COR-L47 (cell line): ENCODE data around the gene ID1.
"Not testable (repeated sequence)": the region's sequence is repeated elsewhere in the genome, so short reads cannot be mapped to it uniquely, and the experiment has no call there.

ENCODE experiments used
- DNase-seq: peaks from one replicate; lab custom pipeline; 2025; lab: John Stamatoyannopoulos, UW

ID1 gene

DNA sequence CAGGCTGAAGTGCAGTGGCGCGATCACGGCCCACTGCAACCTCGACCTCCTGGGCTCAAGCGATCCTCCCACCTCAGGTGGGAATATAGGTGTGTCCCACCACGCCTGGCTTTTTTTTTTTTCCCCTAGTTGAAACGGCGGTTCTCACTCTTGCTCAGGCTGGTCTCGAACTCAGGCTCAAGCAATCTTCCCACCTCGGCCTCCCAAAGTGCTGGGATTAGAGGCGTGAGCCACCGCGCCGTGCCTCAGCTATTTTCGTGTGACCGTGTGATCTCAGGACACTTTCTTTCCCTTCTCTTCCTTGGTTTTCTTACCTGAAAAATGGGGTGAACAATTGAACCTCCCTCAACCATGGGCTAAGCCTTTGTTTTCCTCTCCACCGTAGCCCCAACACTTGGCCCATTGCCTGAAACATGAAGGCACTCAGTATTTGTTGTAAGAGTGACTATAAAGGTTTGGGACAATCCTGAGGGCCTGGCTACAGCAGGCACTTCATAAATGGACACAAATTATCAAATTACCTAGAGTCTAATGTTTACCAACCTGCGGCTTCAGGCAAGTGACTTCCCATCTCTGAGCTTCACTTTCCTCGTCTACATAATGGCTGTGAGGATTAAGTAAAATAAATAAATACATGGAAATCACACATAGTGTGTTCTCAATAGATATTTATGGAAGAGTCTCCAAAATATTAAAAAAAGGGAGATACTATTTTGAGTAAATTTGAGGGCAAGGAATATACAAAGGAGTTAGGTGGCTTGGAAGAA lies 31.4 kb upstream of the ID1 start:
- DNase-seq = peak; percentile 81

DNA sequence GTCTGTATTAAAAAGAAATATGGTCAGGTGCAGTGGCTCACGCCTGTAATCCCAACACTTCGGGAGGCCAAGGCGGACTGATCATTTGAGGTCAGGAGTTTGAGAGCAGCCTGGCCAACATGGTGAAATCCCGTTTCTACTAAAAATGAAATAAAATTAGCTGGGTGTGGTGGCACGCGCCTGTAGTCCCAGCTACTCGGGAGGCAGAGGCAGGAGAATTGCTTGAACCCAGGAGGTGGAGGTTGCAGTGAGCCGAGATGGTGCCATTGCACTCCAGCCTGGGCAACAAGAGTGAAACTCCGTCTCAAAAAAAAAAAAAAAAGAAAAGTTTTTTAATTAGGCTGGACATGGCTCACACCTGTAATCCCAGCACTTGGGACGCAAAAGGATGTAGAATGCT lies 30.1 kb upstream of the ID1 start:
- DNase-seq = not testable (repeated sequence)

DNA sequence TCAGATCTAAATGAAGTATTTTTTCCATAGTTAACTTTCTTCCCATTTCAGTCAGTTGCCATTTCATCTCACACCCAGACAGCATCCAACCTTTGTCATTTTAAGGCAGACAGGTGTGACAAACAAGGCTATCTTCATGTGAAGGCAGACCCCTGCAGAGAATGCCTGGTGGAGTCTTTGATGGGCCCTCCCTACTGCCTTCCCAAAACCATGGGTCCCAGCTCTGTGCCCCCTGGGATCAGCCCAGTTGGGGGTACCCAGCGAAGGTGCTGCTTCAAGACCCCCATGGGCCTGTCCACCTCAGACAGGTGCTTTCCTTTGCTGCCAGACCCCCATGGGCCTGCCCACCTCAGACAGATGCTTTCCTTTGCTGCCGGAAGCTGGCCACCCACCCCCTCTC lies 28.3 kb upstream of the ID1 start:
- no peak for DNase-seq

DNA sequence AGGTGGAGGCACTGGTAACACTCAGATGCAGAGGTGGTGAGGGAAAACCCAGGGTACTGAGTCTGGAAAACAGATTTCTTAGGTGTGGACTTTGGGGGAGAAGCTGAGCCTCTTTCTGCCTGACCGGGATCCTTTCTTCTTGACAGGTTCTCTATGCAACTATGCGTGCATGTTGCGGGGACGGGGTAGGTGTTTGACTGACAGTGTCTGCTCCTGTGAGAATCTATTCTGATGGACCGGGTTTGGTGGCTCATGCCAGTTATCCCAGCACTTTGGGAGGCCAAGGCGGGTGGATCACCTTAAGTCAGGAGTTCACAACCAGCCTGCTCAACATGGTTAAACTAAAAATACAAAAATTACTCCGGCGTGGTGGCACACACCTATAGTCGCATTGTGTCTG lies 27.9 kb upstream of the ID1 start:
- no peak for DNase-seq

DNA sequence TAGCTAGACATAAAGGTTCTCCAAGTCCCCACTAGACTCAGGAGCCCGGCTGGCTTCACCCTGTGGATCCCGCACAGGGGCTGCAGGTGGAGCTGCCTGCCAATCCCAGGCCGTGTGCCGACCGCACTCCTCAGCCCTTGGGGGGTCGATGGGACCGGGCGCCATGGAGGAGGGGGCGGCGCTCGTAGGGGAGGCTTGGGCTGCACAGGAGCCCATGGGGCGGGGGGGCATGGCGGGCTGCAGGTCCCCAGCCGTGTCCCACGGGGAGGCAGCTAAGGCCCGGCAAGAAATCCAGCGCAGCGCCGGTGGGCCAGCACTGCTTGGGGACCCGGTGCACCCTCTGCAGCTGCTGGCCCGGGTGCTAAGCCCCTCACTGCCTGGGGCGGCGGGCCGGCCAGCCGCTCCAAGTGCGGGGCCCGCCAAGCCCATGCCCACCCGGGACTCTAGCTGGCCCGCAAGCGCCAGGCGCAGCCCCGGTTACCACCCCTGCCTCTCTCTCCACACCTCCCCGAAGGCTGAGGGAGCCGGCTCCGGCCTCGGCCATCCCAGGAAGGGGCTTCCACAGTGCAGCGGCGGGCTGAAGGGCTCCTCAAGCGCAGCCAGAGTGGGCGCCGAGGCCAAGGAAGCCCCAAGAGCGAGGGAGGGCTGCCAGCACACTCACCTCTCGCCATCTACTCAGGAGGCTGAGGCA lies 26.5 kb upstream of the ID1 start:
- no peak for DNase-seq

DNA sequence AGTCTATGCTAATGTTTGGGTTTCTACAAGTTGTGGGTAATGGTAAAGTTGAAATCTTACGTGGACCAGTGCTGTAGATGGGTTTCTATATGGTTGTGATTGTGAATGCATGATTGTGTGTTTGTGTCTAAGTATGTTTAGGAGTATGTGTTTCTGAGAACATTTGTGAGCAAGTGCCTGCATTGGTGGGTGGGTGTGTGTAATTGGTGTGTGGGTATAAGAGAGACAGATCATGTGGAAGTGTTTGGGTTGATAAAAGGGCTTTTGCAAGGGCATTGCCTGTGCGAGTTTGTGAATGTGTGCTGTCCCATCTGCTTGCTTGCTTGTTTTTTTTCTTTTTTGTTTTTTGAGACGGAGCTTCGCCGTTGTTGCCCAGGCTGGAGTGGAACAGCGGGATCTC lies 25.8 kb upstream of the ID1 start:
- no peak for DNase-seq

DNA sequence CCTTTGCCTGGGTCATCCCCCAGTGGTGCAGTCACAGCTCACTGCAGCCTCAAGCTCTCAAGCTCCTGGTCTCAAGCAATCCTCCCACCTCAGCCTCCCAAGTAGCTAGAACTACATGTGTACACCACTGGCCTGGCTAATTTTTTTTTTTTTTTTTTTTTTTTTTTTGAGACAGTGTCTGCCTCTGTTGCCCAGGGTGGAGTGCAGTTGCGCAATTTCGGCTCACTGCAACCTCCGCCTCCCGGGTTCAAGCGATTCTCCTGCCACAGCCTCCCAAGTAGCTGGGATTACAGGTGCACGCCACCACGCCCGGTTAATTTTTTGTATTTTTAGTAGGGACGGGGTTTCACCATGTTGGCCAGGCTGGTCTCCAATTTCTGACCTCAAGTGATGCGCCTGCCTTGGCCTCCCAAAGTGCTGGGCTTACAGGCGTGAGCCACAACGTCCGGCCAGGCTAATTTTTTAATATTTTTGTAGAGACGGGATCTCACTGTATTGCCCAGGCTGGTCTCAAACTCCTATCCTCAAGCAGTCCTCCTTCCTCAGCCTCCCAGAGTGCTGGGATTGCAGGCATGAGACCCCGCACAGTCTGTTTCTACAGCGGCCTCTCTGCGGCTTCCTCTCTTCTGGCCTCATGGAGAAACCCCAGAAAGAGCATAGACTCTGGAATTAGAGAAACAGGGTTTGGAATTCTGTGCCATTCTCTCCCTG lies 25.0 kb upstream of the ID1 start:
- not testable (repeated sequence) for DNase-seq

DNA sequence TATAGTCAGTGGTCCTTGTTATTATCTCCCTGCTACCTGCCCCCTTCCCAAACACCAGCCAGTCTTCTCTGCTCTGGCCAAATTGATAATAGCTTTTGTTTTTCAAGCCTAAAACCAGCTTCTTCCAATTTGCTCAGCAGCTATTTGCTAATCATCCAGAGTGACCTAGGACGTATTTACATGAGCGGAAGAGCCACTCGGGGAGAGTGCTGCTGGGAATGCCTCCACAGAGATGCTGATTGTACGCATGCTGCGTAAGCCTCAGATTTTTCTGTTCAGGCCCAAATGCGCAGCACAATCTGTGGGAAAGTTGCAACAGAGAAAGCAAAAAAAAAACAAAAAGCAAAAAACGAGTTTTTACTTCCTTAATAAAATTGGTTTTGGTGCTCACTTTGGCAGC lies 24.4 kb upstream of the ID1 start:
- DNase-seq = no peak

DNA sequence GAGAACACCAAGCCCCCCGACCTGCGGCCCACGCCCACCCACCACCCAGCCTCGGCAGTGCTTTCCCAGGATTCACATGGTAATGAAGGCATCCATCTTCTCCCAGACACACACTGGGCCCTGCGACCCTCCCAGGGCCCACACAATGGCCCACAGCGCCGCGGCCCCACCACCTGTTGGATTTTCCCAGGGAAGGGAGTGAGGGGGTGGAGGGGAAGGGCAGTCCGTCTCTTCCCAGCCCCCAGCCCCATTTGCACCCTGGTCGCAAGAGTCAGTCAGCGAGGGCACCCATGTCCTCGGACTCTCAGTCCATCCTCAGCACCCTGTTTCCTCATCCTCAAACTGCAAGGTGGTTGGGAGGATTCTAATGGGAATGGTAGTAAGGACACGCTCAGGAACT lies 23.7 kb upstream of the ID1 start:
- DNase-seq = no peak

DNA sequence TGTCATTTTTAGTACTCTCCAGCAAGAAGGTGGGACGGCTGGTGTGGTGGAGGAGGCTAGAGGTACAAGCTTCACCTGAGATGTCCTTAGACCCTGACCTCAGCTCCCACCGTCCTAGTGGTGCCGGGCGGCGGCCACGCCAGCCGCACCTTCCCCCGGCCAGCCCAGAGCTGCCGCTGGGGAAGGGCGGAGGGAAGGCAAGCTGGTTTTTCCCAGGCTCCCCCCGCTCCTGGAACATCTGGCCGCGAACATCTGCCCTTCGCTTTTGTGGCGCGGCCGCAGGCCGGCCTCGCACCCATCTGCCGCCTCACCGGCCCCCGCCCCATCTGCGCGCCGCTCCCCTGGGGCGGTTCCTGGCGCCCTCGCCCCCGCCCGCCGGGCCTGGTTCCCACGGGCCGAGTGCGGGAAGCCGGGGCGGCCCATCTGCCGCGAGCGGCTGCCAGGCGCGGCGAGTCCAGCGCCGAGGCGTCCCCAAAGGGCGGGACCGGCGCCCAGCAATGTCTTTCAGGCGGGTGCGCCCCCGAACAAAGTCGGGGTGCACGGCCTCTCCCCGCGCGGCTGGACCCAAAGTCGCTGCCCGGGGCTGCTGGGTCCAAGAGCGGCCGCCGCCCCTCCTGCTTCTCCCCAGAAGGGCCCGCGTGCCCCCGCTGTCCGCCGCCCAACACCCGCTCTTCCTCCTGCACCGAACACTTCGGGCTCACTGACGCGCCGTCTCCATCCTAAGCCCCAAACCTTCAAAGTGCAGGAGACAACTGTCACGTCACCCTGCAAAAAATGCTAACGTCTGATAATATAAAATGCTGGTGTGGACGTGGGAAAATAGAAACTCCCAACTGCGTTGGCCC lies 17.3 kb upstream of the ID1 start:
- DNase-seq = no peak

DNA sequence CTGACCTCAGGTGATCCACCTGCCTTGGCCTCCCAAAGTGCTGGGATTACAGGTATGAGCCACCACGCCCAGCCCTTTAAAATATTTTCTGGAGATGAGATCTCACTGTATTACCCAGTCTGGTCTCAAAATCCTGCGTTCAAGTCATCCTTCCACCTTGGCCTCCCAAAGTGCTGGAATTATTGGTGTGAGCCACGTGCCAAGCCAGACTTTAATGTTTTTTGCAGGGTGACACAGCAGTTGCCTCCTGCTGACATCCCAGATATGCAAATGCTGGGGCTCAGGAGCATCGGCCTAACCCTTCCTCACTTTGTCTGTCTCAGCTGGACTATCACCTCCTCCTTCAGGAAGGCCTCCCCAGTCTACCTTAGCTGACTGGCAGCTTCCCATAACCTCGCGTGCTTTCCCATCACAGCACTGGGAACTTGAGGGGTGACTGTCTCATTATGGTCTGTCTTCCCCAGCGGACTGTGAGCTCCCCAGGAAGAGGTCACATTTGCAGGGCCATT lies 14.3 kb upstream of the ID1 start:
- DNase-seq = no peak

DNA sequence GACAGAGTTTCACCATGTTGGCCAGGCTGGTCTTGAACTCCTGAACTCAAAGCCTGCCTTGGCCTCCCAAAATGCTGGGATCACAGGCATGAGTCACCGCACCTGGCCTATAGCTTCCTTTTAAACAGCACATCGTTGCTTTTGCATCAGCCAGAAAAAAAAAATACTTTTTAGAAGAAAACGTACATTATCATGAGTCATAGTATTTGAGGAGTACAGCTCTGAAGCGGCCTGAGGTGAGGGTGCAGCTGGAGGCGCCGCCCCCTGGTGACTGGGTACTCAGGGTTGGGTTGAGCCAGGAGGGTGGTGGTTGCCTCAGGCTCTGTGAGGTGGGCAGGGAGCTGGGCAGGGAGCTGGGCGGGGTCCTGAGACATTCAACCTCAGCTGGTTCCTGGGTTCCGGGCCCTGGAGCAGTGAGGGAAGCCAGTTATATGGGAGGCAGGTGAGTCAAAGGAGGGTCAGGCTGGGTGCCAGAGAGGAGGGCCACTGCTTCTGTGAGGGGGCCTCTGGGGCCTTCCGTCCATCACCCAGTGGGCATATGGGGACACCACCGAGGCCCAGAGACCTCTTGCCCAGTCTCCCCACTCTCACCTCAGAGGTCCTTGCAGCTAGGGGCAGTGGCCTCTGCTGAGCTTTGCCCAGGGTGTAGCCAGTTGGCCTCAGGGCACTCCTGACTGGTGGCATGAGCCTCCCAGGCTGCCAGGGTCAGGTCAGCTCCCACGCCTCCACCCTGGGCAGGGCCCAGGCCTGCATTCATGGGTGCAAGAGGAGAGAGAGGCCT lies 11.7 kb upstream of the ID1 start:
- DNase-seq = no peak

DNA sequence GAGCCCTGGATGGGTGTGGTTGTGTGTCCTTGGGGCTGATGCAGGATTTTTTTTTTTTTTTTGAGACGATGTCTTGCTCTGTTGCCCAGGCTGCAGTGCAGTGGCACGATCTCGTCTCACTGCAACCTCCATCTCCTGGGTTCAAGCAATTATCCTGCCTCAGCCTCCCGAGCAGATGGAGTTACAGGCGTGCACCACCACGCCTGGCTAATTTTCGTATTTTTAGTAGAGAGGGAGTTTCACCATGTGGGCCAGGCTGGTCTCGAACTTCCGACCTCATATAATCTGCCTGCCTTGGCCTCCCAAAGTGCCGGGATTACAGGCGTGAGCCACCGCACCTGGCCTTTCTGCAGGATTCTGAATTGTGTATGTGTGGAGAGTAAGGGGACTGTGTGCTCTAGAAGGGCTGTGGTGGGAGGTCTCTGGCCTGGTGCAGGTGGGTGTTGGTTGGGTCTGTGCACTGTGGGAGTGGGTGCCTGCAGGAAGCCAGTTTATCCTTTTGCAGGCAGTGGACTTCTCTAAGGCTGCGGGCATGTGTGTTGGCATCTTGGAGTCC lies 11.0 kb upstream of the ID1 start:
- no peak for DNase-seq

DNA sequence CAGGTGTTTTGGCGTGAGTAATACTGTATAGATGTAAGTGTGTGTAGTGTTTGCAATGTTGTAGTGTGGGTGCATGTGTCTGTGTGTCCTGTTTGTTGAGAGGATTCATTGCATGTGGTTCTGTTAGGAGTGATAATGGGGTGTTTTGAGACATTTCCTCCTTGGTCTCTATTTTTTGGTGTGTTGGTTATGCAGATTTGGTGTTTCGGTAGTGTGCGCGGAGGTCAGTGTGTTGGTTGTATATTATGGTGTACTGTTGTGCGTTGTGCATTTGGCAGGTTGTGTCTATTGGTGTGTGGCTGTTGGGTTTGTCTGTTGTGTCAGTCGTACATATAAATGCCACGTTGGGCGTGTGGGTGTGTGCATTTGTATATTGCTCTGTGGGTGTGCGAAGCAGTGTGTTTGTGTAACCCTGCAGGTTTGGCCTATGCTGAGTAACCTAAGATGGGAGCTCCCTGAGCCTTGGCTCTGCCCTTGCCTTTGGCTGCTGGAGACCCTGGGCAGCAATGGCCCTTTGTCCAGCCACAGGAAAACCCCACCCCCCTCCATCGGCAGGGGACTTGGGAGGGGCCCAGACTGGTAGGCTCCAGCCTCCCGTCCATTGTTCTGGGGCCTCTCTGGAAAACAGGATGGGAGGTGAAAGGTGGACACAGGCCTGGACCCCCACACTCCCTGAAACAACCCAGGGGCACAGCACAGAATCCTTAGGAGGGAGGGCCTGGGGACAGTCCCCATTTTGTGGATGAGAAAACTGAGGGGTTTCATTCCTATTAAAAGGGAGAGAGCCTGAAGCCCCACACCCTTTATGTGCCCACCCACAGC lies 10.3 kb upstream of the ID1 start:
- no peak for DNase-seq

DNA sequence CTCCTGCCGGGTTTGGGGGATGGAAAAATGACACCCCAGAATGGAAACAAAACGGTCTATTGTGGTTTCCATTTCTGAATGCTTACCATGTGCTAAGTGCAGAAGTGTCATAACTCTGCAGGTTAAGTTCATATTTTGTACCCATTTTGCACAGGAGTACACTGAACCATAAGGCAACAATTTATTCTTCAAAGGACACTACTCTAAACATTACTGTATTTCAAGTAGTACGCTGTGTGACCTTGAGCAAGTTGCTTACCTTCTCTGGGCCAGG lies 9.8 kb upstream of the ID1 start:
- DNase-seq = no peak

DNA sequence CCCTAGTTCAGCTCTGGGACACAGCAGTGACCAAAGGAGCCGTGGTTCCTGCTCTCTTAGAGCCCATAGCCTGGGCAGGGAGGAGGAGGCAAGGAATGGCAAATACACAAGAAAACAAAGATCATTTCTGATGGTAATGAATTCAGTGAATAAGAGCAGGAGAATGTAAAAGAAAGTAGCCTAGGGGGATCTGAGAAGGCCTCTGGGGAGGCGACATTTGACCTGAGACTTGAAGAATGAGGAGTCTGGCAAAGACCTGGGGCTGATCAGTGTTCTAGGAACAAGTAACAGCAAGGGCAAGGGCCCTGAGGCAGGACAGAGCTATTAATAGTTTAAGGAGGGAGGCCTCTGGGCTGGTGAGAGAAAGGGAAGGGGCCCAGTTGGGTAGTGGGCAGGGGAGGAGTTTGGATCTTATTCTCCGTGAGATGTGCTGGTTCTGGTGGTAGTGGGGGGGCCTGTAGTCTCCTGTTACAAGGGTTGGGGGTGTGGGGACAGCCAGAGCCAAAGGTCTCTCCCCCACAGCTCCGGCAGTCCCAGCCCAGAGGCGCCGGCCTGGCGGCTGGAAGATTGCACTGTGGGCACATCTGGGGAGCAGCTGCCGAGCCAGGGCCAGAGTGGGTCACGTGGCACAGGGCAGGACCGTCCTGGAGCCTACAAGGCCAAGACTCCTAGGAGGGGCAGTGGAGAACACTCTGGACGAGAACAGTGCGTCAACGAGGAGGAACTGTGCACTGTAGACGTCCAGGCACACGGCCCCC lies 9.3 kb upstream of the ID1 start:
- DNase-seq = no peak

DNA sequence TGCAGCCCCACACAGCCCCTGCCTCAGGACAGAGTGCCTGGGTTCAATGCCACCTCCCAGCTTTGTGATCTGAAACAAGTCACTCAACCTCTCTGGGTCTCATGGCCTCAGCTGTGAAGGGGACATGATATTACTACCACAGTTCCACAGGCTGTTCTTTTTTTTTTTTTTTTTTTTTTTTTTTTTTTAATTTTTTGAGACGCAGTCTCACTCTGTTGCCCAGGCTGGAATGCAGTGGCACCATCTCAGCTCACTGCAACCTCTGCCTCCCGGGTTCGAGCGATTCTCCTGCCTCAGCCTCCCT lies 8.7 kb upstream of the ID1 start:
- DNase-seq = not testable (repeated sequence)

DNA sequence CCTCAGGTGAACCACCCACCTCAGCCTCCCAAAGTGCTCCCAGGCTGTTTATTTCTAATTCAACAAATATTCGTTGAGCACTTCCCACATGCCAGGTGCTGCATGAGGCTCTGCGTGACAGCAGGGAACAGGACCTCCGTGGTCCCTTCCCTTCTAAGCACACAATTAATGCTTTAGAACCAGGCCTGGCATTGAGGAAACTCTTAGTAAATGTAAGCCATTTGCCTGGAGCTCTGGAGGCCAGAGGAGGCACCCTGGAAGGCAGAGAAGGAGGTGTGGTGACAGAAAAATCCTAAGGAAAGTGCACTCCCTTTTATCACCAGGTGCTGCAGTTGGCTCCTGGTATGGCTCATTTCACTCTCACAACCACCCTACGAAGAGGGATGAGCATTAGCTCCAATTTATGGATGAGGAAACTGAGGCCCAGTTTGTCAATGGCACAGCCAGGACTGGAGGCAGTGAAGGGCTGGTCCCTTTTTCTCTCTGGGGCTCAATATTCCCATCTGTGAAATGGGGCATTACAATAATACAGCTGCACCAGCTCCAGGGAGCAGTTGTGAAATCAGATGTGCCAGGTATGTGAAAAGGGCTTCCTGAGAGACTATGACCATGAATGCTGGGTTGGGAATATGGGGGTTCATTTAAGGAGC lies 8.1 kb upstream of the ID1 start:
- DNase-seq = no peak

DNA sequence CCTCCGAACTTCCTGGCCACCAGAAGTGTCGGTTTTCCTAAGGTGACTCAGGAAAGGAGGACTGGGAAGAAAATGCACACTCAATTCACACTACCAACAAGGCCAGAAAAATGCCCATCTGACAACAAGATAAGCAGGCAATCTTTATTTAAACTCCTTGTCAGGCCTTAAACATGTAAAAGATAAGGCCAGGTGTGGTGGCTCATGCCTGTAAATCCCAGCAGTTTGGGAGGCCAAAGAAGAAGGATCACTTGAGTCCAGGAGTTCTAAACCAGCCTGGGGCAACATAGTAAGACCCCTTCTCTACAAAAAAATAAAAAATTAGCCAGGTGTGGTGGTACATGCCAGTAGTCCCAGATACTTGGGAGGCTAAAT lies 7.6 kb upstream of the ID1 start:
- no peak for DNase-seq
